ENCODE data around the gene PELI3. TPM values are rescaled to one million over a fixed set of nuclear protein-coding genes. Genes with fewer than 3 reads are reported as not detected.

The PELI3 gene
- polyA plus RNA-seq, 1 donor from 2014 or later: 13.3 TPM

- no peaks in the 10 kb centered on the region for H3K9me2 ChIP-seq (ENCODE audit: insufficient read depth, low read length)
- TF ChIP-seq TAF1 (IDR thresholded peaks at IDR 0.05; ENCODE audit: low read depth) (no peak), MXI1 (conservative IDR thresholded peaks at IDR 0.05; ENCODE audit: poor library complexity, severe bottlenecking) (no peak), POLR2AphosphoS5 (IDR thresholded peaks at IDR 0.05) (no peak), RAD21 (conservative IDR thresholded peaks at IDR 0.05) (no peak), SMC3 (conservative IDR thresholded peaks at IDR 0.05; ENCODE audit: poor library complexity) (no peak), REST (IDR thresholded peaks at IDR 0.05; ENCODE audit: borderline replicate concordance) (no peak), EP300 (conservative IDR thresholded peaks at IDR 0.05; ENCODE audit: poor library complexity, severe bottlenecking) (no peak), EZH2 (IDR thresholded peaks at IDR 0.05; ENCODE audit: borderline replicate concordance, insufficient read depth, low read length, poor library complexity, severe bottlenecking) (no peak)
- TF ChIP-seq, protein P1, sequence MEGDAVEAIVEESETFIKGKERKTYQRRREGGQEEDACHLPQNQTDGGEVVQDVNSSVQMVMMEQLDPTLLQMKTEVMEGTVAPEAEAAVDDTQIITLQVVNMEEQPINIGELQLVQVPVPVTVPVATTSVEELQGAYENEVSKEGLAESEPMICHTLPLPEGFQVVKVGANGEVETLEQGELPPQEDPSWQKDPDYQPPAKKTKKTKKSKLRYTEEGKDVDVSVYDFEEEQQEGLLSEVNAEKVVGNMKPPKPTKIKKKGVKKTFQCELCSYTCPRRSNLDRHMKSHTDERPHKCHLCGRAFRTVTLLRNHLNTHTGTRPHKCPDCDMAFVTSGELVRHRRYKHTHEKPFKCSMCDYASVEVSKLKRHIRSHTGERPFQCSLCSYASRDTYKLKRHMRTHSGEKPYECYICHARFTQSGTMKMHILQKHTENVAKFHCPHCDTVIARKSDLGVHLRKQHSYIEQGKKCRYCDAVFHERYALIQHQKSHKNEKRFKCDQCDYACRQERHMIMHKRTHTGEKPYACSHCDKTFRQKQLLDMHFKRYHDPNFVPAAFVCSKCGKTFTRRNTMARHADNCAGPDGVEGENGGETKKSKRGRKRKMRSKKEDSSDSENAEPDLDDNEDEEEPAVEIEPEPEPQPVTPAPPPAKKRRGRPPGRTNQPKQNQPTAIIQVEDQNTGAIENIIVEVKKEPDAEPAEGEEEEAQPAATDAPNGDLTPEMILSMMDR (IDR thresholded peaks at IDR 0.05; ENCODE audit: poor library complexity, severe bottlenecking): no peak
- H4K20me1 ChIP-seq (ENCODE audit: insufficient read depth): no peaks in the 10 kb centered on the region
- peak overlapping the region; percentile 97 for H3K9ac ChIP-seq (ENCODE audit: low read length)
- H3F3A ChIP-seq (ENCODE audit: insufficient read depth, low read length, poor library complexity, severe bottlenecking): no peaks in the 10 kb centered on the region
- H3K27me3 ChIP-seq (ENCODE audit: insufficient read depth, low read depth, low read length): peaks cover 41% of the 10 kb centered on the region
- no peaks in the 10 kb centered on the region for H3K9me3 ChIP-seq (ENCODE audit: low read length)
- H3K4me2 ChIP-seq (ENCODE audit: low read length): peak overlapping the region; percentile 2
- peaks cover 3% of the 10 kb centered on the region for H3K79me2 ChIP-seq (replicated peaks; ENCODE audit: insufficient read depth, low read length)
- peak overlapping the region; percentile 94 for H3K4me3 ChIP-seq (ENCODE audit: low read length)
- no peaks in the 10 kb centered on the region for H3K36me3 ChIP-seq (ENCODE audit: insufficient read depth, low read length)
- H3K27ac ChIP-seq (ENCODE audit: low read length): peak overlapping the region; percentile 34
- H2AFZ ChIP-seq (ENCODE audit: low read depth, low read length): no peak overlapping the region
Measured at GRCh38 chr11:66418986-66419308, 47.8 kb upstream of the PELI3 start.

DNA sequence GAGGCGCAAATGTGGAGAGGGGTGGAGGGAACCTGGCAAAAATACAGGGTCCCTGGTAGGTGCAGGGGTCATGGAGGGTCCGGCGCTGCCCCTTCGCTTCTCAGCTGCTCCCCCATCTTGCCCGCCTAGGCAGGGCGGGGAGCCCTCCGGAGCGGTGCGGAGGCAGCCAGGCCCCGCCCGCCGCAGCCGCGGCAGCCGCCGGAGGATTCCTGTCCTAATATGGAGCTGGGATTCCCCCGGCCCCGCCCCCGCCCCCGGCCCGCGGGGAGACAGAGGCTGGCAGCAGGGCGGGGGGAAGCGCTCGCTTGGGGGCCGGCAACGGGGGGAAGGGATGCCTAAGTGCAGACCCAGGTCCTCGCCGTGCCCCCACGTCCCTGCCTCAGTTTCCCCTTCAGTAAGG, 46.9 kb upstream of the PELI3 start:
- TF ChIP-seq POLR2AphosphoS5 (IDR thresholded peaks at IDR 0.05): peak; percentile 4
- no peak for TF ChIP-seq TAF1 (IDR thresholded peaks at IDR 0.05; ENCODE audit: low read depth)
- TF ChIP-seq REST (IDR thresholded peaks at IDR 0.05; ENCODE audit: borderline replicate concordance): no peak
- no peak for TF ChIP-seq EZH2 (IDR thresholded peaks at IDR 0.05; ENCODE audit: borderline replicate concordance, insufficient read depth, low read length, poor library complexity, severe bottlenecking)
- TF ChIP-seq RAD21 (conservative IDR thresholded peaks at IDR 0.05): no peak
- TF ChIP-seq SMC3 (conservative IDR thresholded peaks at IDR 0.05; ENCODE audit: poor library complexity): no peak
- TF ChIP-seq MXI1 (conservative IDR thresholded peaks at IDR 0.05; ENCODE audit: poor library complexity, severe bottlenecking): no peak
- TF ChIP-seq, protein P1 (IDR thresholded peaks at IDR 0.05; ENCODE audit: poor library complexity, severe bottlenecking): no peak
- peak overlapping the region; percentile 94 for H3K4me3 ChIP-seq (ENCODE audit: low read length)
- no peaks in the 10 kb centered on the region for H3K9me3 ChIP-seq (ENCODE audit: low read length)
- H3K27me3 ChIP-seq (ENCODE audit: insufficient read depth, low read depth, low read length): peaks cover 41% of the 10 kb centered on the region
- no peaks in the 10 kb centered on the region for H3K9me2 ChIP-seq (ENCODE audit: insufficient read depth, low read length)
- no peaks in the 10 kb centered on the region for H3K36me3 ChIP-seq (ENCODE audit: insufficient read depth, low read length)
- H4K20me1 ChIP-seq (ENCODE audit: insufficient read depth): no peaks in the 10 kb centered on the region
- peak overlapping the region; percentile 92 for H3K27ac ChIP-seq (ENCODE audit: low read length)
- H3K9ac ChIP-seq (ENCODE audit: low read length): peak overlapping the region; percentile 97
- H3K79me2 ChIP-seq (replicated peaks; ENCODE audit: insufficient read depth, low read length): peaks cover 3% of the 10 kb centered on the region
- H2AFZ ChIP-seq (ENCODE audit: low read depth, low read length): no peak overlapping the region
- H3F3A ChIP-seq (ENCODE audit: insufficient read depth, low read length, poor library complexity, severe bottlenecking): no peaks in the 10 kb centered on the region
- peak overlapping the region; percentile 99 for H3K4me2 ChIP-seq (ENCODE audit: low read length)
